ENCODE measurements around the gene OTOF.

DNA sequence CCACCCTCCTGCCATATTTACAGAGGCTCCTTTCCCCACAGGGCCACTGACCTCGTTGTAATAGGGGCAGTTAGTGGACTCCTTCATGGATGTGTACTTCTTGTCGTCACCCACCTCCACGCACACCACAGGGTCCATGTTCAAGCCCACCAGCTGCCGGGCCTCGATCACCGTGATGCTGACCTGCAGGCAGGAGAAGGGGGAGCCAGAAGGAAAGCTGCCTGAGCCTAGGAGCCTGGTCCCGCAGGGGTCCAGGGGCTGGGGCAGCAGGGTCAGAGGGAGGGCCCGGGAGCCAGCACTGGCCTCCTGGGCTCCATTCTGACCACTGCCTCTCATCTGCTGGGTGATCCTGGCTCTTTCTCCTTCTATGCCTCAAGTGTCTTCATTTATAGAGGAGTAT lies 17.0 kb upstream of the OTOF start:
- TF ChIP-seq POLR2A (IDR thresholded peaks at IDR 0.05; ENCODE audit: insufficient read depth in 1 of 2, low read depth in 2 of 2, low read length in 2 of 2) = no peak
- no peak for TF ChIP-seq CSRNP1 (CRISPR knock-in tag; IDR thresholded peaks at IDR 0.05)

All from HepG2 (cell line).